Fibroblast of peridontal ligament (primary cell): ENCODE data around the gene FGF2.
"Not testable (repeated sequence)": the region's sequence is repeated elsewhere in the genome, so short reads cannot be mapped to it uniquely, and the experiment has no call there.

Experiments
- DNase-seq: peaks from one replicate; pipeline ENCODE4 v3.0.0-alpha.2; 2010; ENCODE audit errors: extremely low read depth

FGF2 gene

DNA sequence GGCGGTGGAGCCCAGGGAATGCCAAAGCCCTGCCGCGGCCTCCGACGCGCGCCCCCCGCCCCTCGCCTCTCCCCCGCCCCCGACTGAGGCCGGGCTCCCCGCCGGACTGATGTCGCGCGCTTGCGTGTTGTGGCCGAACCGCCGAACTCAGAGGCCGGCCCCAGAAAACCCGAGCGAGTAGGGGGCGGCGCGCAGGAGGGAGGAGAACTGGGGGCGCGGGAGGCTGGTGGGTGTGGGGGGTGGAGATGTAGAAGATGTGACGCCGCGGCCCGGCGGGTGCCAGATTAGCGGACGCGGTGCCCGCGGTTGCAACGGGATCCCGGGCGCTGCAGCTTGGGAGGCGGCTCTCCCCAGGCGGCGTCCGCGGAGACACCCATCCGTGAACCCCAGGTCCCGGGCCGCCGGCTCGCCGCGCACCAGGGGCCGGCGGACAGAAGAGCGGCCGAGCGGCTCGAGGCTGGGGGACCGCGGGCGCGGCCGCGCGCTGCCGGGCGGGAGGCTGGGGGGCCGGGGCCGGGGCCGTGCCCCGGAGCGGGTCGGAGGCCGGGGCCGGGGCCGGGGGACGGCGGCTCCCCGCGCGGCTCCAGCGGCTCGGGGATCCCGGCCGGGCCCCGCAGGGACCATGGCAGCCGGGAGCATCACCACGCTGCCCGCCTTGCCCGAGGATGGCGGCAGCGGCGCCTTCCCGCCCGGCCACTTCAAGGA, at the start of gene FGF2:
TSS of gene FGF2 (plus strand) at position 279 of the 705 bp plus-strand sequence. CDS start at position 623, 344 bp downstream.
- DNase-seq: peak; percentile 74

DNA sequence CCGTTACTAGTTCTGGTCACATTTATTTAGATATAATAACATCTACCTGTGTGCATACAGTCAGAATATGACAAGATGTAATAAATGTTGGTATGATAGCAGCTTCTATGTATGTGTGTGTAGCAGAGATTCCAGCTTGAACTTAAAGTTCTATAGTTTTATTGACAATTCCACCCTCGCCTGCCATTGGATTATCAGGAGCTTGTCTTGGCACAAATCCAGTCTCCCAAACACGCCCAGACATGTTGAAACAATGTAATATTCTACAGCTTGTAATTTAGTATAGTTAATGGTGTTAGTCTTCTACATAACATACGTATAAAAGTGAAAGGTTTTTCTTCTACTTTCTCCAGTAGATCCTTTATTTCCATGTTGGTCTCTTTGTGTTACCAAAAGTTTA, 49.7 kb upstream of the FGF2 start:
- no peak for DNase-seq

DNA sequence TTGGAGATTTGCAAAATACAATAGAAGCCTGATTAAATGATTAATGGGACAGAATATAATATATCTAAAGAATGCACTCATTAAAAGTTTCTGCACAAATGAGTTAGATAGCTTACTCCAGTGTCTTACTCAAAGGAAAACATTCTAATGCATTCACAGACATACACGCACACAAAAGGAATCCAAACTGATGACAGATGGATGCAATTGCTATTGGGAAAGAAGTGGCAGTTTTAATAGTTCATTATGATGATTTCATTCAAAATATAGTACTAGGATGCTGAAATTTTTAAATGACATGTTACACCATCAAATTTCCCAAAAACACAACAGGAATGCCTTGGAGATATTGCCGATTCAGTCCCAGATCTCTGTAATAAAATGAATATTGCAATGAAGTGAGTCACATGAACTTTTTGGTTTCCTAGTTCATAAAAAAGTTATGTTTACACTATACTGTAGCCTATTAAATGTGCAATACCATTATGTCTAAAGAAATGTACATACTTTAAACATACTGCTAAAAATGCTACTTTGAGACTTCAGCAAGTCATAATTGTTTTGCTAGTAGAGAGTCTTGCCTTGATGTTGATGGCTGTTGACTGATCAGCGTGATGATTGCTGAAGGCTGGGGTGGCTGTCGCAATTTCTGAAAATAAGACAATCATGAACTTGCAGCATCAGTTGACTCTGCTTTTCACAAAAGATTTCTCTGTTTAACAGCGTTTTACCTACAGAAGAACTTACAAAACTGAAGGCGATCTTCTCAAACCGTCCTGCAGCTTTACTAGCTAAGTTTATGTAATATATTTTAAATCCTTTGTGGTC, 48.6 kb upstream of the FGF2 start:
- DNase-seq: peak; percentile 93

DNA sequence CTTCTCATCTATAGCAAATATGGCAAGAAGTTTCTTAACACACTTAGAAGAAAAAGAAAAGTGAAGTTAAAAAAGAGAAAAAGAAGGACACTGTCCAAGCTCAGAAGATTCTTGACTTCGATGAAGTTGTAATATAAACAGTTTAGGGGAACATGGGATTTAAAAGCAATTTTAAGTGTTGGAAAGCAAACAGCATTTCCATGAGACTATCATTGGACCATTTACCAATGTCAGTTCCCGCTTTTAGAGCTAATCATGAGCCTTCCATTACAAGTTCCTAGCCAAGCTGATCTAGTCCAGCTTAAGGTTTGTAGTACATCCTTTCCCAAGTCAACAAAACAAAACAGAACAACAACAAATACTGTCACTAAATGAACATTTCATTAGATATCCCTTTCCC, 45.1 kb upstream of the FGF2 start:
- DNase-seq: no peak

DNA sequence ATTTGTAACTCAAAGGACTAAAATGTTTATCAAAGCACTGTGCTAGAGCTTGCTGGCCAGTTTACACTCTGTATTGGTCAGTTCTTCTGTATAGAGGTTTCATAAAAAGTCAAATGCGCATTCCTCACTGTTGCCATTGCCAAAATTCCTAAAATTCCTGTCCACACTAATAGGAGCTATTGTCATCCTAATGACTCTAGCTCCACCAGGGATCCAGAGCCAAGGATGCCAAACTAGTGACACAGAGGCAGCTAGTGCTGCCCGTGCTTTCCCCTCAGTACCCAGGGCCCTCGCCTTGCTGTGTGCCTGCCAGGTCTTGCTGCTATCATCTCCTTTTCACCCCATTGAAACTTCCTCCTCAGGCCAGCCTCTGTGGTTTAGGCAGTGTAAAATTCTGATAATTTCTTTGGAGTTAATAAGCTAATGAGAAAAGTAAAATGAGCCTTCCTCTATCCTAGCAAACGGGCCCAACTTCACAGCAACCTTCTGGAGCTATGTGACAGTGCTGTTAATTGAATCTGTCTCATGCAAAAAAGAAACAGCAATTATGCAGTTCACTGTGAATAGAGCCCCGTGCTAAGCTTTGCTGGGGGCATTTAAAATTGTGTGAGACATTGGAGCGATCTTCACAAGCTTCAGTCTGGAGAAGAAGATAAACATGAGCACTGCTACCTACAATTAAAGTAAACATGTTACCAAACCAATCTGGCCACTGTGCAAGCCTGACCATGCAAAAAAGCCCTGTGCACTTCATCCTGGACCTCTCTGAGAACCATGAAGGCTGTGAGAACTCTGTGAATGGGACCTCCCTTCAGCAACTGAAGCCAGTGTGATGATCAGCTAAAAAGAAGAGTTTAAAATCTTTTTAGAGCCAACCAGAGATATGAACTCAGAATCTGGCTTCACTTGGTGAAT, 43.1 kb upstream of the FGF2 start:
- peak; percentile 90 for DNase-seq

DNA sequence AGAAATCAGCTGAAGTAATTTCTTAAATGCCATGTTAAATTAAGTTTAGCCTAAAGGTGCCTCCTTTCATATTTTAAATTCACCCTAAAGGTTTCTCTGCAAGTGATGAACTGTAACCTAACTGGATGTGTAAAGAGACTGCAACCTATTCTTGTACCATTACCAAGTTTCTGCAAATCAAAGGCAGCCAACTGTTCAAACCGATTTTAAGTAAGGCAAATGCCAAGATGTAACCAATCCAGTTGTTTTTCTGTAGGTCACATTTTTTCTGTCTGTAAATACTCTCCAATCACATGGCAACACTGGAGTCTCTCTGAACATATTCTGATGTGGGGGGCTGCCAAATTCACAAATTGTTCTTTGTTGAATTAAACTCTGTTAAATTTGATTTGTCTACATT, 42.4 kb upstream of the FGF2 start:
- peak; percentile 52 for DNase-seq

DNA sequence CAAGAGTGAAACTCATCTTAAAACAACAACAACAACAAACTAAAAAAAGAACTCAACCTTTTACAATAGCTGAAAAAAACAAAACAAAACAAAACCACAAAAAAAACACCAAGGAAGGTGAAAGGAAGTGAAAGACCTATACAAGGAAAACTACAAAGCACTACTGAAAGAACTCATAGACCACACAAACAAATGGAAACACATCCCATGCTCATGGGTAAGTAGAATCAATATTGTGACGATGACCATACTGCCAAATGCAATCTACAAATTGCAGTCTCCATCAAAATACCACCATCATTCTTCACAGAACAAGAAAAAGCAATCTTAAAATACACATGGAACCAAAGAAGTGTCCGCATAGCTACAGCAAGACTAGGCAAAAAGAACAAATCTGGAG, 41.5 kb upstream of the FGF2 start:
- no peak for DNase-seq

DNA sequence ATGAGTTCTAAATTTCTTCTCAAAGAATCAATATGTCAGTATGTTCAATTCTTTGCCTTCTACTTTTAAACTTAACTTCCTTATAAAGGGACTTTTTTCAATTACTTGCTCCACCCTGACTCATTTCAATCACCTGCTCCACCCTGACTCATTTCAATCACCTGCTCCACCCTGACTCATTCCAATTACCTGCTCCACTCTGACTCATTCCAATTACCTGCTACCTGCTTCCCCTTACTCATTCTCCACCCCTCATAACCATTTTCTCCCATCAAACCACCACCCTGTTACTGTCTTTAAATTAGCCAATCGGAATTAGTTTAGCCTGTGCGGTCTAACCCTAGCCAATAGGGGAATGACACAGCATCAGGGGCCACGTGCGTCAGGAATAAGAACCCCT, 40.3 kb upstream of the FGF2 start:
- not testable (repeated sequence) for DNase-seq

DNA sequence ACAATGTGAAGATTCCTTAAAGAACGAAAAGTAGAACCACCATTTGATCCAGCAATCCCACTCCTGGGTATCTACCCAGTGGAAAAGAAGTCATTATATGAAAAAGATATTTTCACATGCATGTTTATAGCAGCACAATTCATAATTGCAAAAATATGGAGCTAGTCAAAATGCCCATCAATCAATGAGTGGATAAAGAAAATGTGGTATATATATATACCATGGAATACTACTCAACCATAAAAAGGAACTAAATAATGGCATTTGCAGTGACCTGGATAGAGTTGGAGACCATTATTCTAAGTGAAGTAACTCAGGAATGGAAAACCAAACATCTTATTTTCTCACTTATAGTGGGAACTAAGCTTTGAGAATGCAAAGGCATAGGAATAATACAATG, 39.7 kb upstream of the FGF2 start:
- not testable (repeated sequence) for DNase-seq

DNA sequence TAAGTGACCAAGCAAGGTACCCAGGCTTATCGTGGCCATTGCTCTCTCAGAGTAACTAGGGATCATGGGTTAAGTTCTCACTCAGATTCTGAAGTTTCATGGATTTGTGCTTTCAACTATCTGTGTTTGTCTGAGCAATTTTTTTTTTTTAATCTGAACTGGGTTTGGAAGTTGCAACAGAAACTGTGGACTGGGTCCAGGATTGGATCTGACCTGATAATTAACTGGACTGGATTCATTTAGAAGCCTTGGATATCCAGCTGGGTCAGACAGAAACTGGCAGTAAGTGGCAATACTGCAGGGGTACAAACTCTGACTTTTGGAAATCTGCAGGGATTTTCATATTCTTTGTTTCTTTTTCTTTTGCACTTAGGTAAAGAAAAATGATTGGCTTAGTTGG, 38.7 kb upstream of the FGF2 start:
- peak; percentile 77 for DNase-seq

DNA sequence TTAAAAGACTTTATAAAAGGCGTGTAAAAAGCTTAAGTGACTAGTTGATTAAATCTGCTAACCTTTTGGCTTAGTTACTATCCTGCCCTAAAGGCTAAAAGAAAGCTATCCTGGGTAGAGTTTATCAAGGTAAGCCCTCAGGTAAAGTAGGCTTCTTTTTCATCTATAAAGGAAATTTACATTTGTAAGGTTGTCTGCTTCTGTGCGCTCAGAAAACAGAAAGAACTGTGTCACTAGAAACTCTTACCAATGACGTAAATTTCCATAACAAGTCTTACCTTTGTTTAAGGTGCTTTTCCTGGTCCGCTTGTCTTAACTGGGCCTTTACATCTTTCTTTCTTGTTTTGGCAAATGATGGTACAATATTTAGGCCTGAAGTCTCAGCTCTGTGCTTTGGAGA, 37.7 kb upstream of the FGF2 start:
- no peak for DNase-seq

DNA sequence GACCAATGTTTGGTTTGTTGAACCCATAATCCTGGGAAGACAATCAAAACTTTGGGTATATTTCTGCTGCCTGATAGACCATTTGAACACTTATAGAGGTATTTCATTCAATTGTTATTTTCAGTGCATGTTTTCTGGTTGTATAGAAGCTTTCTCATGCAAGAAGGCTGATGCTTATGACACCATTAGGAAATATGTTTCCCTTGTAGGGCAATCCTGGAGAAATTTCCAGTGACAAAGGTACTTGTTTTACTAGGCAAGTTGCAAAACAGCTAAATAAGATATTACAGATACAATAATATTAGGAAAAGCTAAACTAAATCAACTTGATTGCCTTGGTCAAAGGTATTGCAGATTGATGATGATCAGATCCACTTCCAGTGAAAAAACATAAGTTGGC, 32.8 kb upstream of the FGF2 start:
- no peak for DNase-seq

DNA sequence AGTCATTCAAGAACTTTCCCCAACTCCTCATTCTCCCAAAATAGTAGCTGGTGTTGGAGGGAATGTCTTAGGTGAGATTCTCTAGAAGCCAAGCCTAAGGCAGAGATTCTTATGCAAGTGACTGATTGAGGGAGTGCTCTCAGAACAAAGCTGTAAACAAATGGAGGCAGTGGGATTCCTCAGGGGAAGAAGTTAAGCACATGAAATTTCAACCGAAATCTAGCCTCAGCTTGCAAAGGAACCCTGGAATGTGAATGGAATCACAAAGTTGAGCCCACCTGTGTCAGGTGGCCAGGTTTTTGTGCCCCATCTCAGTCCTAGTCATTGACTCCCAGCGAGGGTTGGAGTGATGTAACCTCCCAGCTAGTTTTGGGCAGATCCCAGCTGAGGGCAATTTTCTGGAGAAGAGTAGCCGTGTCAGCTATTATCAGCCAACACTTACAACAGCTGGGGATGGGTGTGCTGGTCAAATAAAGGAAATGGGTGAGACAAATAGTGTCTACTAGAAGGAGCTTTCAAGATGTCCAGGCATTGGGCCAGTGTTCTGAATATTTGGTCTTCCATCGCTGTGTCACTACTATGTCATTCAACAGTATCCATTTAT, 29.7 kb upstream of the FGF2 start:
- no peak for DNase-seq

DNA sequence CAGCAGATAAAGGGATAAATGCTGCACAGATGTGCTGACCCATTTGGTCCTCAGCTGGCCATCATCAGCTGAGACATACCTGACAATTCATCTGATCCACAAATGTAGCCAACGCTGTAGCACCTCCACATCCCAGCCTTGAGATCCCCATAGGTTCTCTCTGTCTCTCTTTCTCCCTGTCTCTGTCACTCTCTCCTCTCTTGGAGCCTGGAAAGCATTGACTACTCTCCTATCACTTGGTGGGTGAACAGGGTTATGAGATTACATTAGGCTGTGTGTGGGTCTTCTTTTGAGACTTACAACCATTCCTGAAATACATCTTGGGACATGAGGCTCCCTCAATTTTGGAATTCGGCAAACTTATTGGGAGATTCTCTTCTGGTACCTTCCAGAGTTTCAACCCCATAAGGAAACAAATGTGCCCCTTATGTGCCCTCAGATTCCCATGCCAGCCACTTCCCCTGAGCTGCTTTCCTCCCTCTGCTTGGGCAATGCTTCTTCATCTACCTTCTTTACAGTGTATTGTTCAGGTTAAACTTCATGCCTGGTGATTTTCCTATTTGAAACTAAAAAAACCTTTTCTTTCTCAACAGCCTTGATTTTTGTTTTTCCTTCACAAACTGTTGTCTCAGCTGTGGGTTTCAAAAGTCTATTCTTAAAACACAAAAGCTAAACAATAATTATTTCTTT, 29.1 kb upstream of the FGF2 start:
- DNase-seq: no peak

DNA sequence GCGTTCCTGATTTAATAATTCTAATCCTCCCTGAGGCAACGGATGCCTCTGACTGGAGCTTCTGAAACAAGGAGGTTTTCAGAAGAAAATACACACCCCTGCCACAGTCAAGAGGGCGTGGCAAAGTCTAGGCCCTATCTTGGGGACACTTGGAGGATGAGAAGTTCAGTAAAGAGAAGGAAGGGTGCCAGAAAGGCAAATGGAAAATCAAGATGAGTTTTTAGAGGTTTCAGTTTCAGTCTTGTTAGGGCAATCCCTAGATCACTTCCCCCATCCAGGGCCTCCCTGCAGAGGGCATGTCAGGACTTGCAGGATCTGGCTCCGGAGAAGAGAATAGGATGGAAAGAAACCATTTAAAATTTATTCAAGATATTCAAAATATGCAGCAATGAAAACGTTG, 28.5 kb upstream of the FGF2 start:
- DNase-seq: peak; percentile 99

DNA sequence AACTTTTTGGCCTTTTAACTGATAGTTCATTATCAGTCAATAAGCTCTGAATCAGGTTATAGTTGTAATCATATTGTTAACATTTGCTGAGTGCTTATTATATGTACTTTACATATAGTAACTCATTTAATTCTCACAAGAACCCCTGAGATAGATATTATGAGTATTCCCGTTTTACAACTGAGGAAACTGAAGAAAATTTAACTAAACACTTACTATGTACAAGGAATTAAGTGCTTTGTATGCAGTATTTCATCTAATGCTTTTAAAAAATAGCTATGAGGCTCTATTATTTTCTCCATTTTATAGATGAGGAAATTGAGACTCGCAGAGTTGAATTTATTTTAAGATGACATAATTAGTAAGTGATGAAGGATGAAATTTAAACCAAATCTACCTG, 27.7 kb upstream of the FGF2 start:
- no peak for DNase-seq

DNA sequence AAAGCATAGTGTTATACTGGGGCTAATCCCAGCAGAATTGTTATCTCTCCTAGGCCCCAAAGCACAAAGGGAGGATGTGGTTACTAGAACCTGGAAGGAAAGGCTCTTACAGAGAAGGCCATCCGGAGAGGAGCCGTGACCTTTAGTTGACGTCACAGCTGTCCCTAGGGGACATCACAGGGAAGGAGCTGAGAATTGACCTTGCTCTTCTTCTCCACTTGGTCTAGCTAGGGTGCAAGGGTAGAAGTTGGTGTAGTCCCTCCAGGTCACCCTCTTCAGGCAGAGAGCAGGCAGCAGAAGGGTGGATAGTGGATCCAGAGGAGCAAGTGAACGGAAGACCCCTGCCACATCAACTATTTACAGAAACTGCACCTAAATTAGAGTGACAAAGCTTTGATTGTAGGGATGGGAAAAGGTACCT, 22.8 kb upstream of the FGF2 start:
- no peak for DNase-seq

DNA sequence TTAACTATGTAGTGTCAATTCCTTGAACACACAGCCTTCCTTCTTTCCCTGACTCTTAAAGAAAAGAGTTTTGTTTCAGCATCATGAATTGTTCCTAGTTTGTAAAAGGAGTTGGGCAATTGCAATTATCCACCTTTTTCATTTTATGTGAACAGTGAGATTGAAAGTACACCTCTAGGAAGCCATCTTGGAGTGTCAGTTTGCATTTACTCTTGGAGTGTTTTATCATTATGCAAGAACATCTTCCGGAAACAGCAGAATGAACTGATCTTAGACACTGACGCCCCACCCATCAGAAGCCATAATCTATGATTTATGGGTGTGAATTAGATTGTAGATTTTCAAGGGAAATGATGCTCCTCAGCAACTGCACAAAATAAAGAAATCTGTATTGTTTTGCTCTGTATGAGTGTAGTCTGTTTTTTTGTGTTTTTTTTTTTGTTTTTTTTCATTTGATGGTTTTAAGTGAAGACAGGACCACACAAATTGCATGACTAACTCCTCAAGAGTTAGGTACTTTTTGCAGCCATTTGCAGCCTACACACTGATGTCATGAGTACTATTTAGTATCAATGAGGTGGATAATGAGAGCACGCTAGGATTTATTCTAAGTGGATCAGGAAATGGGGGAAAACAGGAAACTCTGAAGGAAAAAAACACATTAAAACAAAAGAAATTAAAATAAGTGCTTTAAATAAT, 19.5 kb upstream of the FGF2 start:
- DNase-seq: no peak

DNA sequence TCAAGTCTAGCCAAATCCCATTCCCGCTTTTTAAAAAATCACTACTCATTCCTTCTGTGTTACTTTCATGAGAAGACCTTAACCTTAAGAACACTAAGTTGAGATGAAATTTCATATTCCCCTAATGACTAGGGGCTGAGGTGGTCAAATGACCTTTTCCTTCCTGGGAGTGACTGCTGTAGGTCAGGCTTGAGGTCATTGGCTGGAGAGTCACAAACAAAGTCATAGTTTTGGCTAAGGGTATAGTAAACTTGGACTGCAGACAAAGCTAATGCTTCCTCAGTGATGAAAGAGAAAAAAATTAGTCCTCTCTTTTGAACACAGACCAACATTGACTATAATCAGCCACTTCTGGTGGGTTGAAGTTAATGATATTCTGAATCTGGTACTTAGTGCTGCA, 16.0 kb upstream of the FGF2 start:
- DNase-seq: no peak

DNA sequence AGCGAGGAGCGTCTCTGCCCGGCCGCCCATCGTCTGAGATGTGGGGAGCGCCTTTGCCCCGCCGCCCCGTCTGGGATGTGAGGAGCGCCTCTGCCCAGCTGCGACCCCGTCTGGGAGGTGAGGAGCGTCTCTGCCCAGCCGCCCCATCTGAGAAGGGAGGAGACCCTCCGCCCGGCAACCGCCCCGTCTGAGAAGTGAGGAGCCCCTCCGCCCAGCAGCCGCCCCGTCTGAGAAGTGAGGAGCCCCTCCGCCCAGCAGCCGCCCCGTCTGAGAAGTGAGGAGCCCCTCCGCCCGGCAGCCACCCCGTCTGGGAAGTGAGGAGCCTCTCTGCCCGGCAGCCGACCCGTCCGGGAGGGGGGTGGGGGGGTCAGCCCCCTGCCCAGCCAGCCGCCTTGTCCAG, 14.8 kb upstream of the FGF2 start:
- not testable (repeated sequence) for DNase-seq

DNA sequence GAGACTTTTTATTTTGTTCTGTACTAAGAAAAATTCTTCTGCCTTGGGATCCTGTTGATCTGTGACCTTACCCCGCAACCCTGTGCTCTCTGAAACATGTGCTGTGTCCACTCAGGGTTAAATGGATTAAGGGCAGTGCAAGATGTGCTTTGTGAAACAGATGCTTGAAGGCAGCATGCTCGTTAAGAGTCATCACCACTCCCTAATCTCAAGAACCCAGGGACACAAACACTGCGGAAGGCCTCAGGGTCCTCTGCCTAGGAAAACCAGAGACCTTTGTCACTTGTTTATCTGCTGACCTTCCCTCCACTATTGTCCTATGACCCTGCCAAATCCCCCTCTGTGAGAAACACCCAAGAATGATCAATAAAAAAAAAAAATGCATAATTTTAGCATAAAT, 13.8 kb upstream of the FGF2 start:
- DNase-seq: not testable (repeated sequence)
